Panc1 (cell line): ENCODE results near the gene SGK1. TPM values are rescaled to one million over a fixed set of nuclear protein-coding genes. Genes with fewer than 3 reads are reported as not detected.

Experiments
- ATAC-seq: fragments of 200-7000 bp; cut with Tn5 transposase; 2 replicates; pipeline ENCODE4 v1.9.1; 2020; ENCODE audit warnings: mild to moderate bottlenecking, moderate library complexity
- Bru-seq: library from RNA; stranded (reverse); fragments of 400-500 nt; gene quantifications from one replicate; lab custom pipeline; 2021; lab: Mats Ljungman, UMichigan
- BruChase-seq, 2 experiments: library from RNA; stranded (reverse); fragments of 400-500 nt; gene quantifications; one replicate each; lab custom pipeline; 2021; lab: Mats Ljungman, UMichigan
- BruUV-seq: library from RNA; stranded (reverse); fragments of 400-500 nt; replicated peaks from 2 replicates; lab custom pipeline; 2021; lab: Mats Ljungman, UMichigan
- CTCF ChIA-PET: fragments of 300-600 bp; sonication (Branson Sonifier 250); formaldehyde crosslinking; loops from one replicate; lab custom pipeline; 2022; ENCODE audit warnings: antibody characterized with exemption; lab: Charles Lee
- POLR2A ChIA-PET: fragments of 300-600 bp; sonication (Branson Sonifier 250); formaldehyde crosslinking; loops from one replicate; lab custom pipeline; 2022; ENCODE audit warnings: antibody characterized with exemption; lab: Charles Lee
- DNase-seq: peaks from one replicate; pipeline ENCODE4 v3.0.0-alpha.2; 2010; ENCODE audit warnings: low read depth, low spot score
- H3K27ac ChIP-seq: 2 replicates; pipeline ENCODE4 v1.5.1; 2011; ENCODE audit warnings: mild to moderate bottlenecking, low read length, inconsistent platforms
- H3K27me3 ChIP-seq: fragments of 200-500 bp; sonication (Bioruptor generic); 2 replicates; pipeline ENCODE4 v1.6.0; 2014; ENCODE audit warnings: low read length, inconsistent platforms; ENCODE audit not compliant: control insufficient read depth, insufficient read depth
- H3K36me3 ChIP-seq: fragments of 200-500 bp; sonication (Bioruptor generic); 2 replicates; pipeline ENCODE4 v1.5.1; 2014; ENCODE audit warnings: inconsistent platforms, mild to moderate bottlenecking, low read length, moderate library complexity; ENCODE audit not compliant: control insufficient read depth, insufficient read depth
- H3K4me1 ChIP-seq: 2 replicates; pipeline ENCODE4 v1.5.1; 2011; ENCODE audit warnings: inconsistent platforms, mild to moderate bottlenecking, low read length, moderate library complexity; ENCODE audit not compliant: control insufficient read depth, insufficient read depth
- H3K4me3 ChIP-seq, 2 experiments: 2 replicates each; pipeline ENCODE4 v1.5.1; 2011 to 2012; ENCODE audit warnings: low read depth in 2 of 2, low read length in 2 of 2, mild to moderate bottlenecking in 2 of 2, inconsistent platforms in 1 of 2, moderate library complexity in 1 of 2
- H3K9me3 ChIP-seq: fragments of 200-500 bp; sonication (Bioruptor generic); 2 replicates; pipeline ENCODE4 v1.5.1; 2014; ENCODE audit warnings: low read depth, mild to moderate bottlenecking, inconsistent platforms, low read length, moderate library complexity; ENCODE audit not compliant: control insufficient read depth, insufficient read depth
- CTCF ChIP-seq: fragments of 450-650 bp; IDR thresholded peaks from 2 replicates; pipeline ENCODE4 v1.5.1; 2017; ENCODE audit warnings: mild to moderate bottlenecking
- POLR2AphosphoS5 ChIP-seq: IDR thresholded peaks from 2 replicates; pipeline ENCODE4 v1.6.1; 2012; ENCODE audit warnings: mild to moderate bottlenecking, low read depth, low read length, moderate library complexity
- REST ChIP-seq, 2 experiments: IDR thresholded peaks; 2 replicates each; pipeline ENCODE4 v1.6.1; 2011 to 2012; ENCODE audit warnings: low read depth in 2 of 2, control low read depth in 1 of 2, low read length in 1 of 2, mild to moderate bottlenecking in 1 of 2, moderate library complexity in 1 of 2; ENCODE audit not compliant: insufficient read depth in 1 of 2
- SIN3A ChIP-seq: IDR thresholded peaks from 2 replicates; pipeline ENCODE4 v1.6.1; 2012; ENCODE audit warnings: low read depth, mild to moderate bottlenecking, low read length, moderate library complexity, borderline replicate concordance; ENCODE audit not compliant: insufficient read depth
- TCF7L2 ChIP-seq: IDR thresholded peaks from 2 replicates; pipeline ENCODE4 v1.6.1; 2011; ENCODE audit warnings: mild to moderate bottlenecking, low read depth, low read length, inconsistent platforms
- in situ Hi-C: cut with HindIII; loops from 2 replicates; pipeline ENCODE4 v1.10.0; 2016; ENCODE audit warnings: low sequenced_read_pairs, low pct_unique_long_range_greater_than_20kb
- intact Hi-C: fragments of 100-400 bp; cut with micrococcal nuclease; formaldehyde crosslinking; loops from one replicate; pipeline ENCODE4 v1.10.0; 2022; ENCODE audit not compliant: unreplicated experiment
- long read RNA-seq: library from polyadenylated mRNA; unstranded; transcript quantifications from one replicate; pipeline ENCODE4 v2.0.0, GENCODE V29; 2021; ENCODE audit not compliant: unreplicated experiment
- polyA plus RNA-seq: library from polyadenylated mRNA; unstranded; fragments of >200 nt; gene quantifications from one replicate; pipeline ENCODE4 v1.2.1, GENCODE V29; 2012; ENCODE audit warnings: missing spikeins; ENCODE audit not compliant: insufficient read length
- total RNA-seq: library from RNA; stranded (reverse); gene quantifications from one replicate; pipeline ENCODE4 v1.2.1, GENCODE V29; 2021; ENCODE audit not compliant: unreplicated experiment

Gene SGK1
- 7.5 TPM for total RNA-seq
- polyA plus RNA-seq = 4.2 TPM
- Bru-seq, nascent RNA = percentile 33 among the genes with signal in this experiment
- BruChase-seq, experiment 1, labeled RNA remaining after a 2-hour chase = percentile 23 among the genes with signal in this experiment
- BruChase-seq, experiment 2, labeled RNA remaining after a 6-hour chase = percentile 18 among the genes with signal in this experiment
- long read RNA-seq, transcript SGK1-201 (12 exons, 2,401 nt) = major isoform, 5 of 11 reads
- long read RNA-seq, partial matches to known transcripts = 3 of 11 reads
- long read RNA-seq, other reads (novel, unspliced or antisense) = 1 of 11 reads

GRCh38 chr6:134317471-134318131 lies at the start of gene SGK1:
TSS of gene SGK1 (minus strand) at chr6:134318112. CDS start at chr6:134317460, 652 bp downstream.
- ChIA-PET POLR2A (interaction anchor here (0.7 kb wide), 1 partner anchor 802 kb away, joined by 3 read pairs; no protein-coding TSS in a partner anchor), CTCF (no interaction called here)
- TF ChIP-seq SIN3A = no peak
- TF ChIP-seq REST (IDR thresholded peaks at IDR 0.05; ENCODE audit: insufficient read depth in 1 of 2, low read depth in 2 of 2, low read length in 1 of 2) = no peak
- TF ChIP-seq CTCF = no peak
- no peak for TF ChIP-seq POLR2AphosphoS5
- no peak for TF ChIP-seq TCF7L2
- in situ Hi-C loops (no loop called here), intact Hi-C loops (no loop called here)
- Histone ChIP-seq H3K9me3 (no peaks in the 10 kb centered on the region), H3K36me3 (no peaks in the 10 kb centered on the region), H3K4me1 (0 out of 2 replicates have a peak, but pooled peaks cover 5% of the 10 kb centered on the region), H3K4me3 (peak within 1 kb of the TSS; percentile 44 to 52), H3K27ac (no peak within 1 kb of the TSS), H3K27me3 (peaks cover 16% of the 10 kb centered on the region)
- BruUV-seq = no TSS peak
- DNase-seq = no peak
- peak; percentile 80 for ATAC-seq

- Histone ChIP-seq H3K4me1 (no peaks in the 10 kb centered on the region), H3K27me3 (no peaks in the 10 kb centered on the region), H3K4me3 (no peak overlapping the region), H3K27ac (no peak overlapping the region), H3K9me3 (no peaks in the 10 kb centered on the region), H3K36me3 (no peaks in the 10 kb centered on the region)
- TF ChIP-seq REST (IDR thresholded peaks at IDR 0.05; ENCODE audit: insufficient read depth in 1 of 2, low read depth in 2 of 2, low read length in 1 of 2) = no peak
- no peak for TF ChIP-seq SIN3A
- intact Hi-C loops (no loop called here), in situ Hi-C loops (no loop called here)
- no TSS peak for BruUV-seq
- POLR2A ChIA-PET = no interaction called here
- CTCF ChIA-PET = no interaction called here
- DNase-seq (no peak), ATAC-seq (peak; percentile 82)
These were observed 45.6 kb upstream of the SGK1 start for GRCh38 chr6:134363323-134364039.
